Ascending aorta (tissue), 2 donors: ENCODE data around the gene FLNB. TPM values are rescaled to one million over a fixed set of nuclear protein-coding genes. Genes with fewer than 3 reads are reported as not detected.

Experiments
- DNase-seq, 2 donors: peaks; one replicate each; pipeline ENCODE4 v3.0.0-alpha.2; 2019; ENCODE audit warnings: low spot score in 2 of 2
- H3K27ac ChIP-seq, 2 donors: fragments of 200-600 bp; sonication (generic); one replicate each; pipeline ENCODE4 v1.5.1; 2016 to 2017; ENCODE audit warnings: mild to moderate bottlenecking in 1 of 2
- H3K27me3 ChIP-seq: fragments of 200-600 bp; sonication (generic); one replicate; pipeline ENCODE4 v1.5.1; 2017
- H3K36me3 ChIP-seq, 2 donors: fragments of 200-600 bp; sonication (generic); one replicate each; pipeline ENCODE4 v1.5.1; 2016
- H3K4me1 ChIP-seq, 2 donors: fragments of 200-600 bp; sonication (generic); one replicate each; pipeline ENCODE4 v1.5.1; 2016 to 2017; ENCODE audit warnings: mild to moderate bottlenecking in 1 of 2
- H3K4me3 ChIP-seq, 2 donors: fragments of 200-600 bp; sonication (generic); one replicate each; pipeline ENCODE4 v1.5.1; 2016 to 2017; ENCODE audit warnings: mild to moderate bottlenecking in 1 of 2
- H3K9me3 ChIP-seq, 2 donors: fragments of 200-600 bp; sonication (generic); one replicate each; pipeline ENCODE4 v1.5.1; 2016
- intact Hi-C: fragments of 100-400 bp; cut with DNase I; formaldehyde crosslinking; loops from one replicate; pipeline ENCODE4 v1.15.1; 2023
- total RNA-seq: library from RNA; depleted of rRNA; stranded (reverse); fragments of >200 nt; gene quantifications from one replicate; pipeline ENCODE4 v1.1.0, GENCODE V29; 2016
- TF ChIP-seq, protein P1 (sequence below), 3 experiments: fragments of 200-600 bp in 2 of 3; fragments of 450-650 bp in 1 of 3; sonication (generic) in 2 of 3; IDR thresholded peaks; one replicate each; pipeline ENCODE4 v1.5.1; 2016 to 2019; ENCODE audit warnings: antibody characterized with exemption in 3 of 3, mild to moderate bottlenecking in 1 of 3, moderate library complexity in 1 of 3

Gene FLNB
- total RNA-seq, 1 donor from 2014 or later, result 144 TPM

GRCh38 chr3:58158442-58159153, 150.4 kb downstream of the FLNB start:
- H3K9me3 ChIP-seq, result no peaks in the 10 kb centered on the region
- H3K36me3 ChIP-seq, result peaks cover 23 to 85% of the 10 kb centered on the region in 2 donors
- H3K27me3 ChIP-seq, result no peaks in the 10 kb centered on the region
- no peak for DNase-seq
- H3K27ac ChIP-seq, result no peak overlapping the region
- TF ChIP-seq, protein P1, sequence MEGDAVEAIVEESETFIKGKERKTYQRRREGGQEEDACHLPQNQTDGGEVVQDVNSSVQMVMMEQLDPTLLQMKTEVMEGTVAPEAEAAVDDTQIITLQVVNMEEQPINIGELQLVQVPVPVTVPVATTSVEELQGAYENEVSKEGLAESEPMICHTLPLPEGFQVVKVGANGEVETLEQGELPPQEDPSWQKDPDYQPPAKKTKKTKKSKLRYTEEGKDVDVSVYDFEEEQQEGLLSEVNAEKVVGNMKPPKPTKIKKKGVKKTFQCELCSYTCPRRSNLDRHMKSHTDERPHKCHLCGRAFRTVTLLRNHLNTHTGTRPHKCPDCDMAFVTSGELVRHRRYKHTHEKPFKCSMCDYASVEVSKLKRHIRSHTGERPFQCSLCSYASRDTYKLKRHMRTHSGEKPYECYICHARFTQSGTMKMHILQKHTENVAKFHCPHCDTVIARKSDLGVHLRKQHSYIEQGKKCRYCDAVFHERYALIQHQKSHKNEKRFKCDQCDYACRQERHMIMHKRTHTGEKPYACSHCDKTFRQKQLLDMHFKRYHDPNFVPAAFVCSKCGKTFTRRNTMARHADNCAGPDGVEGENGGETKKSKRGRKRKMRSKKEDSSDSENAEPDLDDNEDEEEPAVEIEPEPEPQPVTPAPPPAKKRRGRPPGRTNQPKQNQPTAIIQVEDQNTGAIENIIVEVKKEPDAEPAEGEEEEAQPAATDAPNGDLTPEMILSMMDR (IDR thresholded peaks at IDR 0.05), result no peak
- intact Hi-C loops, result no loop called here
- H3K4me1 ChIP-seq, result peaks cover 0 to 15% of the 10 kb centered on the region in 2 donors
- no peak overlapping the region for H3K4me3 ChIP-seq

- H3K36me3 ChIP-seq, result peaks cover 9 to 70% of the 10 kb centered on the region in 2 donors
- intact Hi-C loops, result no loop called here
- no peaks in the 10 kb centered on the region for H3K9me3 ChIP-seq
- H3K4me3 ChIP-seq, result no peak overlapping the region
- TF ChIP-seq, protein P1 (IDR thresholded peaks at IDR 0.05), result no peak
- H3K27me3 ChIP-seq, result no peaks in the 10 kb centered on the region
- peak overlapping the region; percentile 66 to 81 for H3K27ac ChIP-seq
- peaks cover 11 to 32% of the 10 kb centered on the region in 2 donors for H3K4me1 ChIP-seq
- no peak for DNase-seq
Observed at GRCh38 chr3:58160399-58160798, 152.2 kb downstream of the FLNB start.

GRCh38 chr3:58161435-58162398, 153.5 kb downstream of the FLNB start:
- TF ChIP-seq, protein P1 (IDR thresholded peaks at IDR 0.05), result no peak
- Histone ChIP-seq H3K4me1 (peaks cover 11 to 38% of the 10 kb centered on the region in 2 donors), H3K27ac (peak overlapping the region; percentile 66 to 81), H3K27me3 (no peaks in the 10 kb centered on the region), H3K4me3 (no peak overlapping the region), H3K9me3 (no peaks in the 10 kb centered on the region), H3K36me3 (peaks cover 3 to 56% of the 10 kb centered on the region in 2 donors)
- intact Hi-C loops, result no loop called here
- peak; percentile 54 to 90 for DNase-seq

DNA sequence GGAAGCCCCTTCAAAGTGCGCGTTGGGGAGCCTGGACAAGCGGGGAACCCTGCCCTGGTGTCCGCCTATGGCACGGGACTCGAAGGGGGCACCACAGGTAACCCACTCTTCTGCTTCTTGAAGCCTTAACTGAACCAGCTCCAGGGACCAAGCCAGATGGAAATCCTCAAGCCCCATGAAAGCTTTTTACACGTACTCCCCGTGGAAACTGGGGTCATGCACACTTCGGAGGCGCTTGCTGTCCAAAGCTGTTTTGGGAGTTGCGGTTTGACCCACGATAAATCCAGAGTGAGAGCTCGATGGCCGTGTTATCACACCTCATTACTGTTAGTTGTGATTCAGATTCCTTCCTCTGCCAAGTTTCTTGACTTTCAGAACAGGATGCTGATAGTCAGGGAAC, 155.0 kb downstream of the FLNB start:
- TF ChIP-seq, protein P1 (IDR thresholded peaks at IDR 0.05), result no peak
- H3K27ac ChIP-seq, result peak overlapping the region; percentile 77 to 81
- no peak for DNase-seq
- peaks cover 11 to 50% of the 10 kb centered on the region in 2 donors for H3K4me1 ChIP-seq
- no peaks in the 10 kb centered on the region for H3K27me3 ChIP-seq
- no peak overlapping the region for H3K4me3 ChIP-seq
- H3K9me3 ChIP-seq, result no peaks in the 10 kb centered on the region
- peaks cover 0 to 46% of the 10 kb centered on the region in 2 donors for H3K36me3 ChIP-seq
- intact Hi-C loops, result no loop called here

DNA sequence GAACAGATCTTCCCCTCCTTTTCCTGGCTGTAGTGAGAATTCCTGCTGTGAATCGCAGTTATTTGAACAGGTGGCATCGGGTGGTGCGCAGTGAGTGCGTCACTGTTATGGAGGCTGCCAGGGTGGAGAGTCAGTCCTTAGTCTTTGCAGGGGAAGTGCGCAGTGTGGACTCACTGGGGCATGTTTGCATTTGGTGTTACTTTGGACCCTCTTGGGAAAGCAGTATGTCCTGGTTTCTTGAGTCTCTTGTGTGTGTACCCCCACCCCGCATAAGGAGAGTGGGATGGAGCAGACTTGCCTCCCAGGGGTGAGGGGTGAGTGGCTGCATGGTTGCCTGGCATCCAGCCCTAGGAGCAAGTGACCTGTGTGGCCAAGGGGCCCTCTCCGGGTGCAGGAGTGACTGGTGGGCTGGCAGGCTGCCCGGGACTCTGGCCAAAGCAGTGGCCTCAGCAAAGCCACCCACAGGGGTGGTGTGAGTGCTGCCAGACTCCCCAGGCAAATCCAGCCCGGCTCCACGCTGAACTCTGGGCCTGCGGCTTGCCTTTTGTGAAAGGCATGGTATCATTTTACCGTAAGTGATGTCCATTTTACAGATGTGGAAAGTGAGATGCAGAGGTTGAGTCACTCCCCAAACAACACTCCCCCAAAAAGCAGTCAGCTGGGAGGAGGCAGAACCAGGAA, 156.1 kb downstream of the FLNB start:
- H3K27me3 ChIP-seq, result no peaks in the 10 kb centered on the region
- peaks cover 0 to 48% of the 10 kb centered on the region in 2 donors for H3K36me3 ChIP-seq
- H3K9me3 ChIP-seq, result no peaks in the 10 kb centered on the region
- intact Hi-C loops, result no loop called here
- no peak for DNase-seq
- TF ChIP-seq, protein P1 (IDR thresholded peaks at IDR 0.05), result no peak
- peaks cover 11 to 50% of the 10 kb centered on the region in 2 donors for H3K4me1 ChIP-seq
- peak overlapping the region; percentile 77 to 81 for H3K27ac ChIP-seq
- H3K4me3 ChIP-seq, result no peak overlapping the region
